ENCODE data around the gene TTC21A.

Gene TTC21A

DNA sequence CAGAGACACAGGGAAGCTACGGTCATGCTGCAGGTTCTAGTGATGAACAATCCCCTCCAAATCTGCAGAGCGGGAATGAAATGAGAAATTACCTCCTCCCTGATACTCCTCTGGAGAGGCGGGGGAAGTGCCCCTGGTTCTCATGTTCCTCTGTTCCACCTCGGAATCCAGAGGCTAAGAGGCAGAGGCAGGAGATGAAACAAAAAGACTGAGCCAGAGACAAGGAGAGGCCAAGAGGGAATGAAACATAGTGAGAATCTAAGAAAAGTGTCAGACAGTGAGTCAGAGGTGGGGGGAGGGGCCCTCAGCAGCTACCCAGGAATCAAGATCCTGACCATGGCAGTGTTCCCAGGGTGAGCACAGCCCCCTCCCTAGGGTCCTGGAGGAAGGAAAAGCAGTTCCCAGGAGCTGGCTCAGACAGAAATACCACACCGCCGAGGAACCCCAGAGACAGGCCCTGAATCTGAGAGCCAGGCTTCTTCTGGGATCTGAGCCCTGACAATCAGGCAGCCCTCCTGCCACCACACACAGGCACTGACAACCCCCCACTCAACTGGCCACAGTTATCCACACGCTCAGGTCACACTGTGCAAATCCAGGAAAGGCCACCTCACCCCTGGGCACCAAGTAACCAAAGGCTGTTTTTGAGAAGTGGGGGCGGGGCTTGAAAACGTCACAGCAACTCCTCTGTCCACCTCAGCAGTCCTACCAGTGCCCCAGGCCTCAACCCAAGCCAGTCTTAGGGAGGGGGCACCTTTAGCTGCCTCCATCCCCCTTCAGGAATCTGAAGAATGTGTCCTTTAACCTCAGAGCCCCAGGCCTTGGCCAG is 43.5 kb downstream of the TTC21A start (continued):
- peak; percentile 72 for TF ChIP-seq PRDM1 (tag by site-specific recombination; IDR thresholded peaks at IDR 0.05)

- Histone ChIP-seq H3K4me3 (ENCODE audit: low read depth, low read length) (peak overlapping the region; percentile 4; the same call in 1 of the 2 replicates), H3K4me1 (ENCODE audit: control insufficient read depth, insufficient read depth, low read length) (peaks cover 17% of the 10 kb centered on the region), H3K27ac (ENCODE audit: extremely low read depth, low read depth, low read length) (no peak overlapping the region), H3K36me3 (ENCODE audit: control insufficient read depth in 2 of 2, insufficient read depth in 1 of 2, low read length in 2 of 2) (no peaks in the 10 kb centered on the region), H3K9me3 (ENCODE audit: control insufficient read depth, insufficient read depth, low read depth, low read length) (no peaks in the 10 kb centered on the region)
- no peak for TF ChIP-seq PRDM4 (tag by site-specific recombination; IDR thresholded peaks at IDR 0.05)
- no peak for TF ChIP-seq ZNF132 (tag by site-specific recombination; IDR thresholded peaks at IDR 0.05; ENCODE audit: borderline replicate concordance)
- TF ChIP-seq SP7 (tag by site-specific recombination; IDR thresholded peaks at IDR 0.05) = no peak
- no peak for TF ChIP-seq ZNF560 (tag by site-specific recombination; IDR thresholded peaks at IDR 0.05; ENCODE audit: borderline replicate concordance)
- TF ChIP-seq ZNF513 (tag by site-specific recombination; IDR thresholded peaks at IDR 0.05) = no peak
- TF ChIP-seq ZNF2 (tag by site-specific recombination; IDR thresholded peaks at IDR 0.05) = no peak
- TF ChIP-seq, protein P1, sequence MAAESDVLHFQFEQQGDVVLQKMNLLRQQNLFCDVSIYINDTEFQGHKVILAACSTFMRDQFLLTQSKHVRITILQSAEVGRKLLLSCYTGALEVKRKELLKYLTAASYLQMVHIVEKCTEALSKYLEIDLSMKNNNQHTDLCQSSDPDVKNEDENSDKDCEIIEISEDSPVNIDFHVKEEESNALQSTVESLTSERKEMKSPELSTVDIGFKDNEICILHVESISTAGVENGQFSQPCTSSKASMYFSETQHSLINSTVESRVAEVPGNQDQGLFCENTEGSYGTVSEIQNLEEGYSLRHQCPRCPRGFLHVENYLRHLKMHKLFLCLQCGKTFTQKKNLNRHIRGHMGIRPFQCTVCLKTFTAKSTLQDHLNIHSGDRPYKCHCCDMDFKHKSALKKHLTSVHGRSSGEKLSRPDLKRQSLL (tag by site-specific recombination; IDR thresholded peaks at IDR 0.05) = no peak
- TF ChIP-seq ZNF747 (tag by site-specific recombination; IDR thresholded peaks at IDR 0.05) = no peak
- TF ChIP-seq, protein P2, sequence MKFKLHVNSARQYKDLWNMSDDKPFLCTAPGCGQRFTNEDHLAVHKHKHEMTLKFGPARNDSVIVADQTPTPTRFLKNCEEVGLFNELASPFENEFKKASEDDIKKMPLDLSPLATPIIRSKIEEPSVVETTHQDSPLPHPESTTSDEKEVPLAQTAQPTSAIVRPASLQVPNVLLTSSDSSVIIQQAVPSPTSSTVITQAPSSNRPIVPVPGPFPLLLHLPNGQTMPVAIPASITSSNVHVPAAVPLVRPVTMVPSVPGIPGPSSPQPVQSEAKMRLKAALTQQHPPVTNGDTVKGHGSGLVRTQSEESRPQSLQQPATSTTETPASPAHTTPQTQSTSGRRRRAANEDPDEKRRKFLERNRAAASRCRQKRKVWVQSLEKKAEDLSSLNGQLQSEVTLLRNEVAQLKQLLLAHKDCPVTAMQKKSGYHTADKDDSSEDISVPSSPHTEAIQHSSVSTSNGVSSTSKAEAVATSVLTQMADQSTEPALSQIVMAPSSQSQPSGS (tag by site-specific recombination; IDR thresholded peaks at IDR 0.05; ENCODE audit: low read depth) = no peak
- TF ChIP-seq ZNF701 (tag by site-specific recombination; IDR thresholded peaks at IDR 0.05) = no peak
- no peak for TF ChIP-seq ZBTB7A (tag by site-specific recombination; IDR thresholded peaks at IDR 0.05; ENCODE audit: low read depth)
- TF ChIP-seq, protein P3, sequence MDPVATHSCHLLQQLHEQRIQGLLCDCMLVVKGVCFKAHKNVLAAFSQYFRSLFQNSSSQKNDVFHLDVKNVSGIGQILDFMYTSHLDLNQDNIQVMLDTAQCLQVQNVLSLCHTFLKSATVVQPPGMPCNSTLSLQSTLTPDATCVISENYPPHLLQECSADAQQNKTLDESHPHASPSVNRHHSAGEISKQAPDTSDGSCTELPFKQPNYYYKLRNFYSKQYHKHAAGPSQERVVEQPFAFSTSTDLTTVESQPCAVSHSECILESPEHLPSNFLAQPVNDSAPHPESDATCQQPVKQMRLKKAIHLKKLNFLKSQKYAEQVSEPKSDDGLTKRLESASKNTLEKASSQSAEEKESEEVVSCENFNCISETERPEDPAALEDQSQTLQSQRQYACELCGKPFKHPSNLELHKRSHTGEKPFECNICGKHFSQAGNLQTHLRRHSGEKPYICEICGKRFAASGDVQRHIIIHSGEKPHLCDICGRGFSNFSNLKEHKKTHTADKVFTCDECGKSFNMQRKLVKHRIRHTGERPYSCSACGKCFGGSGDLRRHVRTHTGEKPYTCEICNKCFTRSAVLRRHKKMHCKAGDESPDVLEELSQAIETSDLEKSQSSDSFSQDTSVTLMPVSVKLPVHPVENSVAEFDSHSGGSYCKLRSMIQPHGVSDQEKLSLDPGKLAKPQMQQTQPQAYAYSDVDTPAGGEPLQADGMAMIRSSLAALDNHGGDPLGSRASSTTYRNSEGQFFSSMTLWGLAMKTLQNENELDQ (tag by site-specific recombination; IDR thresholded peaks at IDR 0.05; ENCODE audit: low read depth) = no peak
- TF ChIP-seq ZNF433 (tag by site-specific recombination; IDR thresholded peaks at IDR 0.05; ENCODE audit: low read depth) = no peak
- no peak for TF ChIP-seq ZNF777 (tag by site-specific recombination; IDR thresholded peaks at IDR 0.05; ENCODE audit: borderline replicate concordance)
- ChIA-PET POLR2A (no interaction called here), CTCF (no interaction called here)
Observed at GRCh38 chr3:39153977-39154279, 46.4 kb downstream of the TTC21A start.
